ENCODE results near the gene GABBR2. TPM values are rescaled to one million over a fixed set of nuclear protein-coding genes. Genes with fewer than 3 reads are reported as not detected.

GABBR2 gene
- total RNA-seq, 1 experiment from 2014 or later, result 6.3 TPM

GRCh38 chr9:98280574-98280973, 428.2 kb downstream of the GABBR2 start:
- no peak overlapping the region for H3K27ac ChIP-seq (ENCODE audit: low read length)
- no peaks in the 10 kb centered on the region for H3K4me1 ChIP-seq (ENCODE audit: control insufficient read depth, insufficient read depth, low read length)
- H3K27me3 ChIP-seq (ENCODE audit: control insufficient read depth, insufficient read depth, low read length), result peaks cover 6% of the 10 kb centered on the region
- DNase-seq (ENCODE audit: low read depth, low spot score) (no peak), ATAC-seq (no peak)
- intact Hi-C loops (cut with micrococcal nuclease; ENCODE audit: unreplicated experiment), result no loop called here
- H3K9me3 ChIP-seq (ENCODE audit: control insufficient read depth, insufficient read depth, low read depth, low read length), result no peaks in the 10 kb centered on the region
- ChIA-PET CTCF (no interaction called here), POLR2A (no interaction called here)
- H3K36me3 ChIP-seq (ENCODE audit: control insufficient read depth, insufficient read depth, low read length), result no peaks in the 10 kb centered on the region
- in situ Hi-C loops (cut with HindIII; ENCODE audit: low pct_unique_long_range_greater_than_20kb, low sequenced_read_pairs), result no loop called here
- TF ChIP-seq SIN3A (IDR thresholded peaks at IDR 0.05; ENCODE audit: borderline replicate concordance, insufficient read depth, low read depth, low read length) (no peak), POLR2AphosphoS5 (IDR thresholded peaks at IDR 0.05; ENCODE audit: low read depth, low read length) (no peak), CTCF (IDR thresholded peaks at IDR 0.05) (no peak)
- no TSS peak for BruUV-seq (replicated peaks)
- H3K4me3 ChIP-seq (ENCODE audit: low read depth in 2 of 2, low read length in 2 of 2), result no peak overlapping the region

GRCh38 chr9:98280162-98280561, 428.6 kb downstream of the GABBR2 start:
- Histone ChIP-seq H3K9me3 (ENCODE audit: control insufficient read depth, insufficient read depth, low read depth, low read length) (no peaks in the 10 kb centered on the region), H3K4me1 (ENCODE audit: control insufficient read depth, insufficient read depth, low read length) (no peaks in the 10 kb centered on the region), H3K36me3 (ENCODE audit: control insufficient read depth, insufficient read depth, low read length) (no peaks in the 10 kb centered on the region), H3K27me3 (ENCODE audit: control insufficient read depth, insufficient read depth, low read length) (peaks cover 6% of the 10 kb centered on the region), H3K4me3 (ENCODE audit: low read depth in 2 of 2, low read length in 2 of 2) (no peak overlapping the region), H3K27ac (ENCODE audit: low read length) (no peak overlapping the region)
- no TSS peak for BruUV-seq (replicated peaks)
- intact Hi-C loops (cut with micrococcal nuclease; ENCODE audit: unreplicated experiment) (no loop called here), in situ Hi-C loops (cut with HindIII; ENCODE audit: low pct_unique_long_range_greater_than_20kb, low sequenced_read_pairs) (no loop called here)
- ATAC-seq, result no peak
- CTCF ChIA-PET, result no interaction called here
- TF ChIP-seq CTCF (IDR thresholded peaks at IDR 0.05) (no peak), SIN3A (IDR thresholded peaks at IDR 0.05; ENCODE audit: borderline replicate concordance, insufficient read depth, low read depth, low read length) (no peak), POLR2AphosphoS5 (IDR thresholded peaks at IDR 0.05; ENCODE audit: low read depth, low read length) (no peak)
- no peak for DNase-seq (ENCODE audit: low read depth, low spot score)
- POLR2A ChIA-PET, result no interaction called here

DNA sequence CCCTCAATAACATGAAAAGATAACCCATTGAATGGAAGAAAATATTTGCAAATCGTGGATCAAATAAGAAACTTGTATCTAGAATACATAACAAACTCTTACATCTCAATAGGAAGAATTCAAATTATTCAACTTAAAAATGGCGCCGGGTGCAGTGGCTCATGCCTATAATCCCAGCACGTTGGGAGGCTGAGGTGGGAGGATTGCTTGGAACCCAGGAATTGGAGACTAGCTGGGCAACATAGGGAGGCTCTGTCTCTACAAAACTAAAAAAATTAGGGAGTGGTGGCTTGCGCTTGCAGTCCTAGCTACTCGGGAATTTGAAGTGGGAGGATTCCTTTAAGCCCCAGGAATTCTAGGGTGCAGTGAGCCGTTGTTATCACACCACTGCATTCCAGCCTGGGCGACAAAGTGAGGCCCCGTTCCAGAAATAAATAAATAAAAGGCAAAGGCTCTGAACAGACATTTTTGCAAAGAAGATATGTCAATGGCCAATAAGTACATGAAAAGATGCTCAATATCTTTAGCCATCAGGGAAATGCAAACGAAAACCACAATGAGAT, 431.7 kb downstream of the GABBR2 start:
- in situ Hi-C loops (cut with HindIII; ENCODE audit: low pct_unique_long_range_greater_than_20kb, low sequenced_read_pairs), result no loop called here
- Histone ChIP-seq H3K27me3 (ENCODE audit: control insufficient read depth, insufficient read depth, low read length) (peaks cover 6% of the 10 kb centered on the region), H3K36me3 (ENCODE audit: control insufficient read depth, insufficient read depth, low read length) (no peaks in the 10 kb centered on the region), H3K27ac (ENCODE audit: low read length) (no peak overlapping the region), H3K4me3 (ENCODE audit: low read depth in 2 of 2, low read length in 2 of 2) (no peak overlapping the region), H3K4me1 (ENCODE audit: control insufficient read depth, insufficient read depth, low read length) (no peaks in the 10 kb centered on the region), H3K9me3 (ENCODE audit: control insufficient read depth, insufficient read depth, low read depth, low read length) (no peaks in the 10 kb centered on the region)
- intact Hi-C loops (cut with micrococcal nuclease; ENCODE audit: unreplicated experiment), result no loop called here
- no TSS peak for BruUV-seq (replicated peaks)
- DNase-seq (ENCODE audit: low read depth, low spot score) (no peak), ATAC-seq (no peak)
- ChIA-PET CTCF (no interaction called here), POLR2A (no interaction called here)
- TF ChIP-seq CTCF (IDR thresholded peaks at IDR 0.05) (no peak), TCF7L2 (IDR thresholded peaks at IDR 0.05; ENCODE audit: low read depth, low read length) (no peak), REST (IDR thresholded peaks at IDR 0.05; ENCODE audit: insufficient read depth in 1 of 2, low read depth in 2 of 2, low read length in 1 of 2) (no peak), SIN3A (IDR thresholded peaks at IDR 0.05; ENCODE audit: borderline replicate concordance, insufficient read depth, low read depth, low read length) (no peak), POLR2AphosphoS5 (IDR thresholded peaks at IDR 0.05; ENCODE audit: low read depth, low read length) (no peak)
